Left renal pelvis (tissue), 4 donors: ENCODE data around the gene PCSK2. TPM values are rescaled to one million over a fixed set of nuclear protein-coding genes. Genes with fewer than 3 reads are reported as not detected.

Experiments used
- DNase-seq, 4 donors: peaks; one replicate each; pipeline ENCODE4 v3.0.0-alpha.2; 2013; ENCODE audit warnings: low read depth in 4 of 4, low spot score in 3 of 4
- polyA plus RNA-seq, 4 donors: library from polyadenylated mRNA; unstranded; fragments of 120-200 nt; gene quantifications; one replicate each; pipeline ENCODE4 v1.2.1, GENCODE V29; 2013; ENCODE audit not compliant: insufficient read length in 4 of 4

Gene PCSK2
- polyA plus RNA-seq, 4 donors: 0.60 to 1.9 (median 1.3) TPM

DNA sequence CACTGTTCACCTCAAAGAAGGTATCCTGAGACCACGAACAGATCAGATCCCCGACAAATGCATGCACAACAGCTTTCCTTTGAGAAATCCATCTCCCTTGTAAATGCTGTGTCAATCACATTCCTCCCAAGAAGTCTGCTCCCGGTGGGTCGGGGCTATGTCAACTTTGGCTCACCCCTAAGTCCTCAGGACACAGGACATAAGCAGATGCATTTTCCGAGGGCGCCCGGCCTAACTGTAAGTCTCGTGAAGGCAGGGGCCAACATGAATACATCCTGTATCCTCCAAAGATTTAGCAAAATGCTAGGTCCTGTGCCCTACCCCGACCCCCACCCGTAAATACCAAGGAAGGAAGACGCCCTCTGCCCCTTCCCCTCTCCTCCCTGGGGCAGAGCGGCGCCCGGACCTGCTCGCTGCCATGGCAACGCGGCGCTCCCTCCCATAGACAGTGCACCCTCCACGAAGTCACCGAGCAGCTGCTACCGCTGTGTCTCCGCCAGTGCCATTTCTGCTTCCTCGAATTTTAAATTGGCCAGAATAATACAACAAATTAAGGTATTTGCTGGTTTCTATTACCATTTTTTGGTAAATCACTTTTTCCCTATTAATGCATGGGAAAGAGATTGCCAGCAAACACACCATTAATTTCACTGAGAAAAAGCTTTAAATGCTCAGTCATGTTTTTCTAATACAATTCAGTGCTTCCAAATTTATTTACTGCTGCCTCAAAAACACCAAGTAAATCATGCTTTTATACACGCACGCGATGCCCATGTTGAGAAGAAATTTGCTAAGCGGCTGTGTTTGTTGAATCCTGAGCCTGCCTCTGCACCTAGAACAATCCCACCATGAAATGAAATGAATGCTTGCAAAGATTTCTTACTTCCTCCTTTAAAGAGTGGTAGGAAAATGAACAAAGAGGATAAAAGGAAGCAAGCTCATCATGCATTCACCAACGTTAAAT lies 100.6 kb downstream of the PCSK2 start:
- DNase-seq: no peak

DNA sequence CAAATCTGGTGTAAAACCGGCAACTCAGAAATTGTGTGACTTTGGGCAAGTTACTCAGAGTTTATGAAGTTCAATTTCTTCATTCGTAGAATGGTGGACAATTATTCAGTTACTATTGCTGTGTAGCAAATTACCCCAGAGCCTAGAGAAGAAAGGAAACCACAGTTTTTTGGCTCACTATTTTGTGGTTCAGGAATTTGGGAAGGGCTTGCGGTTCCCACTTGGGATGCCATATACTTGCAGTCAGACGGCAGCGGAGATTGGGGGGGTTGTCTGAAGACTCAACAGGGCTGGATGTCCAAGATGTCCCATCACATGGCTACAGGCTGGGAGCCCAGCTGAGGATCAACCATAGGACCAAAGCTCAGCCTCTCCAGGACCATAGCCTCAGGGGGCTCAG lies 108.1 kb downstream of the PCSK2 start:
- DNase-seq: no peak

- no peak for DNase-seq
These were observed 112.2 kb downstream of the PCSK2 start for GRCh38 chr20:17339000-17339399.

GRCh38 chr20:17343091-17343490 lies 116.3 kb downstream of the PCSK2 start:
- no peak for DNase-seq

DNA sequence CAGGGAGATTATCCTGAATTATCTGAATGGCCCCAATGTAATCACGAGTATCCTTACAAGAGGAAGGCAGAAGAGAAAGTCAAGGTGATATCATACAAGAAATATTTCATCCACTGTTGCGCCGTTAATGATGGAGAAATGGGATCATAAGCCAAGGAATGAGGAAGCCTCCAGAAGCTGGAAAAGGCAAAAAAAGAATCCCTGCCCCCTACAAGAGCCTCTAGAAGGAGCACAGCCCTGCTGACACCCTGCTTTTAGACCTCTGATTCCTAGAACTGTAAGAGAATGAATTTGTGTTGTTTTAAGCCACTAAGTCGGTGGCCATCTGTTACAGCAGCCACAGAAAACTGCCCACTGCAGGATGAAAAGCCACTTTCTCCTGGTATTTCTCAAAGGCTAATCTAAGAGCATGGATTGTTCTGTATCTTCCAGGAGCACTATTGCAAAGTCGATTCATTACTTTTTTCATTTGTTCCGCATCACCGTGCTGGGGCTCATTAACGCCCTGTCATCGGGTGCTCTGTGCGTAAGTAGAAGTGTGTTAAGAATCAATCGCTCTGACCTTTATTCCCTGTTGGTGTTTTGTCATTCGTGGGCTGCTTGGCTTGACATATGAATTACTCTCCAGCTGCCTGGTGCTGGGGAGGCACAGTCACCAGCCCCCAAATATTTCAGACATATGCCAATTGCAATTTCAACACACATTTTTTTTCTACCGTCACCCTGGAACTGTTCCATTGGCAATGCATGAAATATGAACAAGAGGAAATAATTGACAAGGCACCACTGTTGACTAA lies 117.0 kb downstream of the PCSK2 start:
- no peak for DNase-seq

- DNase-seq: no peak
These were observed 118.0 kb downstream of the PCSK2 start for GRCh38 chr20:17344790-17345189.

GRCh38 chr20:17345321-17345720 lies 118.5 kb downstream of the PCSK2 start:
- no peak for DNase-seq

DNA sequence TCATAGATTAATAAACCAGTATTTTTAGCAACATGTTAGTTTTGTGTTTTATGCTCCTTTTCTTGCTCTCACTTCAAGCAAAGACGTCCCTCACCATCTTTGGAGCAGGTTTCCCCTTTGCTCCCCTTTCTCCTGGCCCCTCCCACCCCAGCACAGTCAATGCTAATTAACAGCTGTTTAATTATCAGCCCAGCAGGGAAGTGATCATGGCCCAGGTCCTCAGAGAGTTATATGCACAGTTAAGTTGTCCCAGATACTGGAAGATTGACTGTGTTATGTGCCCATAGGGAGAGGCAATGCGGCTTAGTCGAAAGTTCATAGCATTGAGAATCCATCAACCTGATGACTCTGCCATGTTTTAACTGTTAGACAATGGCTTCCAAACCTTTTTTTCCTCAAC lies 123.5 kb downstream of the PCSK2 start:
- no peak for DNase-seq

GRCh38 chr20:17357238-17357637 lies 130.4 kb downstream of the PCSK2 start:
- DNase-seq: no peak

GRCh38 chr20:17358854-17359253 lies 132.0 kb downstream of the PCSK2 start:
- DNase-seq: no peak

- no peak for DNase-seq
These were observed 137.8 kb downstream of the PCSK2 start for GRCh38 chr20:17364681-17365080.

DNA sequence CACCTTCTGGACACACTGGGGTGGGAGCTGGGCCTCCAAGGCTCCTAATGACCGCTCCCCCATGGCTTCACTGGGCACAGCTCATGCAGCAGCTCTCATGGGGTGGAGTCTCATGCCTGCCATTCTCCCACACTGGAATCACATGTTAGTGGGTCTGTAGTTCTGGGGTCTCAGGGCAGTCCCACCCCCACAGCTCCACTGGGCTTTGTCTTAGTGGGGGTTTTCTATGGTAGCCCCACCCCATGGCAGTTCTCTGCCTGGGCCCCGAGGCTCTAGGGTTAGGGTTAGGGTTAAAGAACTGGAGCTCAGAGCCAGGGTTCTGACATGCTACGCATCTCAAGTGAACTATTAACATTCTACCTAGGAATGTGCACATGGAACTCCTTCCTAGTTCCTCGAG lies 139.0 kb downstream of the PCSK2 start:
- no peak for DNase-seq

- no peak for DNase-seq
These were observed 142.7 kb downstream of the PCSK2 start for GRCh38 chr20:17369506-17369905.

DNA sequence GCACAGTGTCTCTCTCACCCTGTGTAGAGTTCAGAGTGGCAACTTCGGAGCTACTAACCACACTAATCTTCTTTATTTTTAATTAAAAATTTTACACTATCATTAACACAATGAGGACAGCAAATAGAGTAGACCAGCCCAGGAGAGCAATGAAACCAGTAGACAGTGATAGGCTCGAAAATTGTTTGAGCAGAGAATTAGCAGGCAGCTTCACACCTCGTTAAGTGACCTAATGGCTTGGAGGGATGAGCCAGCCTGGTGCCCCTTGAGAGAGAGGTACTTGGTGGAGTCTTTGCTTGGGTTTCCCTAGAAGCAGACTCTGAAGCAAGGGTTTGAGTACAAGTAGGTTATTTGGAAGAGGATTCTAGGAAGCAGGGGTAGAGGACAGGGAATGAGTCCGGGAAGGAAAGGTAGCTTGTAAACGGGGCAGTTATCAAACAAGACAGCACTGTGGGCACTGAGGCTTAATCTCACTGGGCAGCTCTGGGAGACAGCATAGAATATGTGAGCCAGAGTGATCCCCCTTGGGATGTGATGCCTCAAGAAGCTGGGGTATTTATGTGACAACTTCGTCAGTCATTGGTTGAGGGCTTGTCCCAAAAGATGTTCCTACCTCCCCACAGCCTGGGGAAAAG lies 146.1 kb downstream of the PCSK2 start:
- DNase-seq: no peak

- DNase-seq: no peak
These were observed 147.2 kb downstream of the PCSK2 start for GRCh38 chr20:17374086-17374485.

- DNase-seq: no peak
These were observed 149.2 kb downstream of the PCSK2 start for GRCh38 chr20:17376031-17376430.

GRCh38 chr20:17377231-17377630 lies 150.4 kb downstream of the PCSK2 start:
- DNase-seq: no peak

GRCh38 chr20:17379651-17380050 lies 152.8 kb downstream of the PCSK2 start:
- no peak for DNase-seq

- DNase-seq: no peak
These were observed 154.0 kb downstream of the PCSK2 start for GRCh38 chr20:17380801-17381200.

DNA sequence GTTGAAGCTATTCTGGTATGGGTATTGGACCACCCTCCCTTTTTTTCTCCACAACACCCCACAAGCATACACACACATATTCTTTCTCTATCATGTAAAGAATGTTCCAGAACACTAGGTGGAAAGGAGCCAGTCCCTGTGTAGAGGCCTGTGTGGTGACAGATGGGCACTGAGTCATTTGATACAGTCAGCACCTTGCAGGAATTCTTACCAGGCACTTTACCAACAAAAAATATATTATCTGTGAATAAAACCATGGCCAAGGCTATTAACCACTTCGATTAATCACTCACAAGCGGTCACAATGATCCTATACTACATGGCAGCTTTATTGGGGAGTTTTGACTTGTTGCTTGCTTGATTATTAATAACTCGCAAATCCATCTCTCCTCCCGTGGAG lies 154.9 kb downstream of the PCSK2 start:
- DNase-seq: no peak

DNA sequence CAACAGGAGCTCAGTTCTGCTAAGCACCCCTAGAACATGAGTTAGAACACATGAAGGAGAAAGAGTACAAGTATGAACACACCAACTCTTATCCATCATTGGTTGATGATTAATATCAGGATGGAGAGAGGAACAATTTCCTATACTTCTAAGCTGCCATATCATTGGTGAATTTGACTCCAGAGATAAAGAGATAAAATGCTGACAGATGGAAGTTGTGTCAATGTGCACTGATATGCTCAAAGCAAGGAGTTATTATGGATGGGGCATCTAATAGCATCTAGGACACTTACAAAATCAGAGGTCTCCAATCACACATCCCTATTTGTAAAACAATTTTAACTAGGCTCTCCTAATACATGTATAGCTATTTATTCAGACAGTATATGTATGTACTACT lies 159.0 kb downstream of the PCSK2 start:
- DNase-seq: no peak
